GM18951 (cell line): ENCODE results near the gene TLCD5.

Experiments used
- POLR2A ChIP-seq: IDR thresholded peaks from 4 replicates; pipeline ENCODE4 v1.6.1; 2011; ENCODE audit warnings: mild to moderate bottlenecking; ENCODE audit not compliant: insufficient read length, insufficient read depth; ENCODE audit errors: extremely low read depth
- in situ Hi-C: fragments of 300-500 bp; cut with MboI; formaldehyde crosslinking; loops from one replicate; pipeline ENCODE4 v1.12.0; 2022; ENCODE audit warnings: low sequenced_read_pairs, mixed read lengths, inconsistent platforms; ENCODE audit not compliant: unreplicated experiment

Gene TLCD5

GRCh38 chr11:120324932-120325810 is at the start of gene TLCD5:
Gene TLCD5, plus strand, starts transcription at chr11:120325299. Its CDS starts 2,143 bp downstream, at chr11:120327442.
- peak; percentile 54 for TF ChIP-seq POLR2A
- in situ Hi-C loops, result loop anchor here (25.0 kb wide), 1 partner anchor 612 kb away; no protein-coding TSS in a partner anchor

DNA sequence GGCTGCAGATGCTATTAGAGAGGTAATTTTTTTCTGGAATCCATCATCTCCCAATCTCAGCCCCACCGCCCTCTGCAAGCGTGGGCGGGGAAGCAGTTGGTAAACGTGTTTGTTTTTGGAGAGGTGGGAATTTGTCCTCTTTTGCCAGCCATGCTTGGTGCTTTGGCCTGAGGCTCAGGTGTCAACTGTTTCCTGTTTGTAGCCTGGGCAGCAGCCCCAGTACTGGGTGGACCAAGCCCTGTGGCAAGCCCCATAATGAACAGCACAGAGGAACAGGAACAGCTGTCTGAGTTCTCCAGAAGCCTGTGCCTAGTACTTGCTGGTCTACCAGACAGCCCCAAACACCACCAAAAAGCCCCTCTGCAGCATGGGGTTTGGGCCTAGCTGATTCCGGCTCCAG is 45.6 kb upstream of the TLCD5 start:
- in situ Hi-C loops, result no loop called here
- TF ChIP-seq POLR2A, result no peak

DNA sequence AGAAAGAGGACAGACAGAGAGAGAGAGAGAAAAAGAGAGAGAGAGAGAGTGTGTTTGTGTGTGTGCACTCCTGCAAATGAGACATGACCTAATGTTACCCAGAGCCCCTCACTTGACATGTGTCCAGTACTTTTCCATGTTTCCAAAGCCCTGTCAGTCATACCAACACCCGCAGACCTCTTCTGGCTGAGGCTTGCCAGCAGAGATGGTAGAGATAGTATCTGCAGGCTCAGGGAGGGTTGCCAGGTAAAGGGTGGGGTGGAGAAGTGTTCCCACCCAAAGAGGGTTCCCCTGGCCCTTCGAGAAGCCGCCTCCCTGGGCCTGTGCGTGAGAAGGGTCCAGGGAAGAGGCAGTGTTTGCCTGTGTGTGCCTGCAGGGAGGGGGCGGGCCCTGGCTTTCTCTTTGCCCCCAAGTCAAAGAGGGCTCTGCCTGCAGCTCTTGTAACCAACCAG is 44.5 kb upstream of the TLCD5 start:
- in situ Hi-C loops, result no loop called here
- TF ChIP-seq POLR2A, result no peak

- TF ChIP-seq POLR2A, result no peak
- in situ Hi-C loops, result no loop called here
Measured at GRCh38 chr11:120281143-120281795, 43.8 kb upstream of the TLCD5 start.

DNA sequence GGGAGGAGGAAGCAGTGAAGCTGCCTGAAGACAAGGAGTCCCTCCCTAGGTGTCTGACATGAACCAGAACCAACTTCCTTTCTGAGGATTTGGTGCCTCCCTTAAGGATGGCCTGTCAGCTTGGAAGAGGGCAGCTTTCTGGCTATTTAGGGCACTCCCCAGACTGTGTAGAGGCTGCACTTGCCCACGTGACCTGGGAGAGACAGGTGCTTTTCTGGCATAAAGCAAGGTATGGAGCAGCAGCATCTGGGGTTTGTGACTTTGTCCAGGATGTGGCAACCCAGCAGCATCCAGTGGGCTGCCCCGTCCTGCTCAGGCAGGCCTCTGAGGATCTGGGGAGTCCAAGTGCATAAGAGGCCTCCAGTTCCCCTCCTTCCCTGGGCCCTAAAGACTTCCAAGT is 42.0 kb upstream of the TLCD5 start:
- in situ Hi-C loops, result no loop called here
- no peak for TF ChIP-seq POLR2A

DNA sequence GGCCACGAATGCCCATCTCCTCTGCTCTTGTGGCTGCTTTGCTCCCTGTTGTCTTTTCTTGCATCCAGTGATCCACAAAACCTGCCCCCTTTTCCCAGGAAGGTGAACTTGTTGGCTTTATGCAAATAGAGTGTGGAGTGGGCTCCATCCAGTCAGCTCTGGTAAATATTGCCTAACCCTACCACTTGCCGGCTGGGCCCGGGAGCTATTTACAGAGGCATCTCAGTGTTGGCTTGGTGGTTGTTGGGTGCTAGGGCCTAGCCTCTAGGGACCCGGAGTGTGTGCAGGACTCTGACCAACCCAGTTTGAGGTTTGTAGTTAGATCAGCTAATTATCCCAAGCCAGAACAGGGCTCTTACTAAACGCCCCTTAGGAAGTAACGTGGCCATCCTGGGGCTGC is 40.8 kb upstream of the TLCD5 start:
- no peak for TF ChIP-seq POLR2A
- in situ Hi-C loops, result no loop called here

GRCh38 chr11:120285256-120285655 is 39.8 kb upstream of the TLCD5 start:
- in situ Hi-C loops, result no loop called here
- TF ChIP-seq POLR2A, result no peak

- in situ Hi-C loops, result no loop called here
- no peak for TF ChIP-seq POLR2A
Measured at GRCh38 chr11:120288021-120288420, 37.1 kb upstream of the TLCD5 start.

- in situ Hi-C loops, result no loop called here
- no peak for TF ChIP-seq POLR2A
Measured at GRCh38 chr11:120289426-120289825, 35.7 kb upstream of the TLCD5 start.

DNA sequence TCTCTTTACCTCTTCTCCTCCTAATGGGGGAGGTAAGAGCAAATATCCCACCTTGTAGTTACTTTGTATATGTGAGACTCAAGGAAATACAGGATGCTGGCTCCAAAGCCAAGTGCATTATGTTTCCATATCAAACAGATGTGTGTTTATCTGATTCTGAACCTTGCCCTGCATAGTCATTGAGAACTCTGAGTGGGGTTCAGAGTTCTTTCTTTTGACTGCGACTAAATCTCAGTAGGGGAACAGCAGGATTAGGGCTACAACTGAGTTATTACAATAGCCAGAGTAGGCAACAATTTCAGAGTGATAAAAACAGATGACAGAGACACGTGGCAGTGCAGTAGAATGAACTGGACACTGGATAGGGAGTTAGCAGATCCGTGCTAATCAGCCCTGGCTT is 34.1 kb upstream of the TLCD5 start:
- in situ Hi-C loops, result no loop called here
- no peak for TF ChIP-seq POLR2A

GRCh38 chr11:120293038-120293800 is 31.9 kb upstream of the TLCD5 start:
- in situ Hi-C loops, result no loop called here
- no peak for TF ChIP-seq POLR2A

DNA sequence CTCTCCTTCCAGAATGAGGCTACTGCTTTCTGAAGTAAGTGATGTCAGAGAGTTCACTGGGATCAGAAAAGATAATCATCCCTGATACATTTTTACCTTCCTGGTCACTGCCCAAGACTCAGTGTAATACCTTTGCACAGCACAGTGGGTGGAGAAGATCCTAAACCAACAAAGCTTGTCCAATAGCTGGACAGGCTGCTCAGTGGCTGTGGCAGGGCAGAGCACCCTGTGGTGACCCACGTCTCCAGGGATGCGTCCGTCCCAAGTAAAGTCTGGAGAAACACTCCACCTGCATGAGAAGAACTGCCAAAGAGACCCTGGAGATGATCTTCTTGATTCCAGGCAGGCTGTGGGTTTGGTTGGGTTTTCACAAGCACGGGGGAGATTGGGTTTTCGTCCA is 31.0 kb upstream of the TLCD5 start:
- in situ Hi-C loops, result no loop called here
- TF ChIP-seq POLR2A, result no peak

- no peak for TF ChIP-seq POLR2A
- in situ Hi-C loops, result no loop called here
Measured at GRCh38 chr11:120295099-120295498, 30.0 kb upstream of the TLCD5 start.
